ENCODE results near the gene MTFR1L.
A peak's percentile ranks its signal among the peaks of the same experiment; 100 is the strongest.

Gene MTFR1L

GRCh38 chr1:25861316-25862286 is 41.8 kb downstream of the MTFR1L start:
- DNase-seq (ENCODE audit: low spot score), result peak; percentile 37

GRCh38 chr1:25862785-25863485 is 43.2 kb downstream of the MTFR1L start:
- no peak for DNase-seq (ENCODE audit: low spot score)

GRCh38 chr1:25863486-25864262 is 43.9 kb downstream of the MTFR1L start:
- no peak for DNase-seq (ENCODE audit: low spot score)

- DNase-seq (ENCODE audit: low spot score), result no peak
Observed at GRCh38 chr1:25864434-25864833, 44.7 kb downstream of the MTFR1L start.

GRCh38 chr1:25866288-25866687 is 46.5 kb downstream of the MTFR1L start:
- no peak for DNase-seq (ENCODE audit: low spot score)

GRCh38 chr1:25867210-25867991 is 47.6 kb downstream of the MTFR1L start:
- DNase-seq (ENCODE audit: low spot score), result no peak

- no peak for DNase-seq (ENCODE audit: low spot score)
Observed at GRCh38 chr1:25869909-25870606, 50.3 kb downstream of the MTFR1L start.

GRCh38 chr1:25870614-25871013 is 50.9 kb downstream of the MTFR1L start:
- DNase-seq (ENCODE audit: low spot score), result no peak

GRCh38 chr1:25871086-25871703 is 51.4 kb downstream of the MTFR1L start:
- no peak for DNase-seq (ENCODE audit: low spot score)

GRCh38 chr1:25871704-25872494 is 52.1 kb downstream of the MTFR1L start:
- no peak for DNase-seq (ENCODE audit: low spot score)

- no peak for DNase-seq (ENCODE audit: low spot score)
Observed at GRCh38 chr1:25872713-25873112, 53.0 kb downstream of the MTFR1L start.

GRCh38 chr1:25873120-25873519 is 53.4 kb downstream of the MTFR1L start:
- peak; percentile 30 for DNase-seq (ENCODE audit: low spot score)

- DNase-seq (ENCODE audit: low spot score), result no peak
Observed at GRCh38 chr1:25874209-25874608, 54.5 kb downstream of the MTFR1L start.

- DNase-seq (ENCODE audit: low spot score), result no peak
Observed at GRCh38 chr1:25874635-25875153, 54.9 kb downstream of the MTFR1L start.

GRCh38 chr1:25875154-25875855 is 55.6 kb downstream of the MTFR1L start, which contains the start of gene PAQR7:
TSS of gene PAQR7 (minus strand) at chr1:25875708. CDS start at chr1:25863839, 11,869 bp downstream.
- DNase-seq (ENCODE audit: low spot score), result peak; percentile 61

- DNase-seq (ENCODE audit: low spot score), result no peak
Observed at GRCh38 chr1:25875856-25876692, 56.3 kb downstream of the MTFR1L start.

GRCh38 chr1:25876693-25877077 is 56.9 kb downstream of the MTFR1L start:
- no peak for DNase-seq (ENCODE audit: low spot score)

- no peak for DNase-seq (ENCODE audit: low spot score)
Observed at GRCh38 chr1:25877155-25877554, 57.4 kb downstream of the MTFR1L start.
